VCaP (cell line): Measurements from ENCODE around the gene SERPINB2.
A peak's percentile ranks its signal among the peaks of the same experiment; 100 is the strongest.
"Not testable (repeated sequence)": the region's sequence is repeated elsewhere in the genome, so short reads cannot be mapped to it uniquely, and the experiment has no call there.

Experiments used
- H3K27ac ChIP-seq: fragments of 450-650 bp; 2 replicates; pipeline ENCODE4 v1.5.1; 2017
- CTCF ChIP-seq: fragments of 450-650 bp; conservative IDR thresholded peaks from 2 replicates; pipeline ENCODE4 v1.5.1; 2017; ENCODE audit warnings: mild to moderate bottlenecking, moderate library complexity

The SERPINB2 gene

GRCh38 chr18:63936156-63936931 is 48.8 kb downstream of the SERPINB2 start:
- peak; percentile 90 for TF ChIP-seq CTCF
- no peak overlapping the region for H3K27ac ChIP-seq

DNA sequence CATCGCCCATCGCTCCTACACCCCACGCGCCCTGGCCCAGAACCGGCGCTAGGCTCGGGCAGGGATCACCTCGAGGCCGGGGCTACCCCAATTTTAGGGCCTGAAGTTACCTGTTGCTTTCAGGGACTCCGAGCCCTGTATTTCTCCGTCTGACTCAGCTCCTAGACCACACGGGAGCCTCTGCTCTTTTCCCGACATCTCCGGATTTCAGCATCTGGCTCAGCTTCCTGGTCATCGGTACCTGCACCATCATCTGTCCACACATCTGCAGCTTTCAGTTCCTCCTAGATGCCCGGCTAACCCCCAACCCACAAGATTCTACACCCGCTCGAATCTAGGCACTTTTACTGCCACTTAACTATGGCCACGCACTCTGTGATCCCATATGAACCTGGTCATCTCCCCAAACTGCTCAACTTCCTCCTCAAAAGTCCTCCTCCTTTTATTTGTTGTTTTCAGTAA is 49.5 kb downstream of the SERPINB2 start:
- TF ChIP-seq CTCF, result no peak
- H3K27ac ChIP-seq, result no peak overlapping the region

- TF ChIP-seq CTCF, result no peak
- no peak overlapping the region for H3K27ac ChIP-seq
Measured at GRCh38 chr18:63940008-63940407, 52.5 kb downstream of the SERPINB2 start.

DNA sequence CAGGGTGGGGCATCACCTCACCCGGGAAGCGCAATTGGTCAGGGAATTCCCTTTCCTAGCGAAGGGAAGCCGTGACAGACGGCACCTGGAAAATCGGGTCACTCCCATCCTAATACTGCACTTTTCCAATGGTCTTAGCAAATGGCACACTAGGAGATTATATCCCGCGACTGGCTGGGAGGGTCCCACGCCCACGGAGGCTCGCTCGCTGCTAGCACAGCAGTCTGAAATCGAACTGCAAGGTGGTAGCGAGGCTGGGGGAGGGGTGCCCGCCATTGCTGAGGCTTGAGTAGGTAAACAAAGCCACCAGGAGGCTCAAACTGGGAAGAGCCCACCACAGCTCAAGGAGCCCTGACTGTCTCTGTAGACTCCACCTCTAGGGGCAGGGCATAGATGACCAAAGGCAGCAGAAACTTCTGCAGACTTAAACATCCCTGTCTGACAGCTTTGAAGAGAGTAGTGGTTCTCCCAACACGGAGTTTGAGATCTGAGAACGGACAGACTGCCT is 53.1 kb downstream of the SERPINB2 start:
- H3K27ac ChIP-seq, result not testable (repeated sequence)

DNA sequence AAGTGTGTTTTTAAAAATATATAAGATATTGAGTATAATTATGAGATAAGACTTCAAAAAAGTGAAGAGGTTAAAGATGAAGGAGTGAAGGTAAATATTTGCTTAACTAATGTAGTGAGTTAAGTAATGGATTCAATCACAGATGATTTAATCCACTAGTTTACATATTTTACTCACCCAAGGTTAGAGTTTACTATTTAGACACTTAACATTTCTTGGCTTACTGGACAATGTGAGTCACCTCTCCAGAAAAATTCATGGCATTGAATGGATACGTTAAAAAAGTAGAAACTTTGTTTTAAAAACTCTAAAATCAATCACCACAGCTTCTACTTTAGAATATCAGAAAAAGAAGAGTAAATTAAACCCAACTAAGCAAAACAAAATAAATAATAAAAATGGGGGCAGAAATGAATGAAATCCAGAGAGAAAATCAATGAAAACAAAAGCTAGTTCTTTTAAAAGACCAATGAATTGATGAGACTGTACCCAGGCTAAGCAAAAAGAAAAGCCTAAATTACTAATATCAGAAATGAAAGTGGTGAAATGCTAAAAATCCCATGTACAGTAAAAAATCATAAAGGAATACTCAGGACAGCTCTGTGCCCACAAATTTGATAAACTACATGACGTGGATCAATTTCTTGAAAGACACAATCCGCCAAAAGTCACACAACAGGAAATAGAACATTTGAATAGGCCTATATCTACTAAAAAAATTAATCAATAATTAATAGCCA is 59.7 kb downstream of the SERPINB2 start:
- TF ChIP-seq CTCF, result no peak
- no peak overlapping the region for H3K27ac ChIP-seq

DNA sequence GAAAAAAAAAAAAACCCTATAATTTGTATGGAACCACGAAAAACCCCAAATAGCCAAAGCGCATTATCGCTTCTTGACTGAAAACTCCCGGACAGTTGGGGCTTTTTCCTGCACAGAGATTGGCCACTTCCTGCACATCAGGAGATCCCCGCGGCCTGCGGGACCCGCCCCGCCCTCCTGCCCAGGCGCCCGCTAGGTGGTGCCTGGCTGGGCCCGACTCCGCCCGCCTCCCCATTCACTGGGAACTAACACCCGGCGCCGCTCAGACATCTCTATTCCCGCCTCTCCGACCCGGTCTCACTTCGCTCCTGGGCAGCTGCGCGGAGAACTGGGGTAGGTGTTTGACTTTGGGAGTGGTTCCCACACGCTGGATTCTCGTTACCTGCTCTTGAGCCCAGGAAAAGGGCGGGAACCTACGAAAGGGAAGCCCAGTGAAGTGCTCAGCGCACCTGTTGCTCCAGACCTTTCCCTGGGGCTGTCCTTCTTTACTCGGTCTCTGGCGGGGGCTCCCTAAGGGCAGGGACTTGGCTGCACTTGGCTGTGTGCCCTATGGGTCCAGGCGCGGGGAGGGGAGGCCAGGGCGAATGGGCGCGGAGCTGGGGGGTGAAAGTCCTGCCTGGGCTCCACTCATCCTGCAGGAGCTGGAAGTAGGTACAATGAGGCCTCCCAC is 61.7 kb downstream of the SERPINB2 start, which contains the start of gene HMSD:
Gene HMSD (plus strand): TSS at position 234 of the 670 bp plus-strand sequence. CDS start 4,155 bp downstream, outside the sequence.
- no peak within 1 kb of the TSS for H3K27ac ChIP-seq
- no peak for TF ChIP-seq CTCF

DNA sequence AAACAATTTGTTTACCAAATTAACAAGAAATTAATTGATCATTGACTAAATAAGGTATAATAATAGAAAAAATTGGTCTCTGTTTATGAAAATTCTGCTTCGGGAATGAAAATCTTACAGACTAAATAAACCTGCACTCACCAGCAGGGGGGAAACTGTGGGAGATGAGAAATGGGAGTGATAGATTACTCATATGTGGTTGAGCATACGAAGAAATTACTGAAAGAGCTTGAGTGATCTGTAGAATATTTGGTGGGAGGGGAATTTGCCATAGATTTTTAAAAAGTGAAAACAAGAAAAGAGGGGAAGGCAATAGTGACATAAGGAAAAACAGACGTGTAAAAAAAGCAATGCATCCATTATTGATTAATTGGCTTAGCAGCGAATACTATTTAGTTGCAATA is 63.8 kb downstream of the SERPINB2 start:
- H3K27ac ChIP-seq, result no peak overlapping the region
- TF ChIP-seq CTCF, result no peak; the same call in 1 of the 2 replicates
